ENCODE data around the gene TMTC2.

GRCh38 chr12:83143950-83144349 is 457.2 kb downstream of the TMTC2 start:
- TF ChIP-seq CTCF (IDR thresholded peaks at IDR 0.05; ENCODE audit: low read length): no peak
- TF ChIP-seq EZH2 (IDR thresholded peaks at IDR 0.05; ENCODE audit: borderline replicate concordance, low read length): no peak
